WTC11 (cell line): ENCODE data around the gene UGT1A8. TPM values are rescaled to one million over a fixed set of nuclear protein-coding genes. Genes with fewer than 3 reads are reported as not detected.

Experiments used
- ATAC-seq: fragments of 200-7000 bp; cut with Tn5 transposase; 2 replicates; pipeline ENCODE4 v1.10.0; 2021; ENCODE audit warnings: mild to moderate bottlenecking, moderate library complexity
- CTCF ChIA-PET: fragments of 300-600 bp; sonication (Branson Sonifier 250); formaldehyde crosslinking; loops from one replicate; lab custom pipeline; 2021; ENCODE audit warnings: antibody characterized with exemption; lab: Charles Lee
- POLR2A ChIA-PET: fragments of 350-600 bp; sonication (Branson Sonifier 250); formaldehyde crosslinking; loops from one replicate; lab custom pipeline; 2021; ENCODE audit warnings: antibody characterized with exemption; lab: Charles Lee
- DNase-seq: peaks from one replicate; pipeline ENCODE4 v3.0.0; 2021; ENCODE audit warnings: low spot score
- H3K27ac Mint-ChIP-seq: 2 replicates; pipeline ENCODE4 v1.8.0; 2021; ENCODE audit warnings: mixed read lengths
- H3K27me3 Mint-ChIP-seq: 2 replicates; pipeline ENCODE4 v1.8.0; 2021; ENCODE audit warnings: low read depth, mild to moderate bottlenecking, moderate library complexity, mixed read lengths
- H3K36me3 Mint-ChIP-seq: 2 replicates; pipeline ENCODE4 v1.8.0; 2021; ENCODE audit warnings: mixed read lengths
- H3K4me1 Mint-ChIP-seq: 2 replicates; pipeline ENCODE4 v1.8.0; 2022; ENCODE audit warnings: mixed read lengths
- H3K4me3 Mint-ChIP-seq: 2 replicates; pipeline ENCODE4 v1.8.0; 2021; ENCODE audit warnings: mild to moderate bottlenecking, moderate library complexity, mixed read lengths
- H3K9me3 Mint-ChIP-seq: 2 replicates; pipeline ENCODE4 v1.8.0; 2021; ENCODE audit warnings: mixed read lengths
- ATF1 ChIP-seq: sonication (generic); formaldehyde crosslinking; IDR thresholded peaks from 2 replicates; pipeline ENCODE4 v1.8.1; 2023; ENCODE audit warnings: mild to moderate bottlenecking, moderate library complexity, missing genetic modification reagents
- FOXJ3 ChIP-seq: sonication (generic); formaldehyde crosslinking; IDR thresholded peaks from 2 replicates; pipeline ENCODE4 v1.9.0; 2021; ENCODE audit warnings: missing genetic modification reagents, mild to moderate bottlenecking, borderline replicate concordance
- GTF2I ChIP-seq: fragments of 250-450 bp; sonication (Bioruptor Pico); conservative IDR thresholded peaks from 2 replicates; pipeline ENCODE4 v1.4.0; 2021; ENCODE audit warnings: mild to moderate bottlenecking
- HMGA2 ChIP-seq: fragments of 250-450 bp; sonication (Bioruptor Pico); IDR thresholded peaks from 2 replicates; pipeline ENCODE4 v1.4.0; 2021; ENCODE audit warnings: mild to moderate bottlenecking, moderate library complexity
- JAZF1 ChIP-seq: fragments of 250-450 bp; sonication (Bioruptor Pico); IDR thresholded peaks from 2 replicates; pipeline ENCODE4 v1.9.0; 2021; ENCODE audit warnings: moderate library complexity, mild to moderate bottlenecking, inconsistent platforms
- KAT7 ChIP-seq: sonication (generic); formaldehyde crosslinking; IDR thresholded peaks from 2 replicates; pipeline ENCODE4 v1.8.1; 2023; ENCODE audit warnings: missing genetic modification reagents, mild to moderate bottlenecking, borderline replicate concordance
- SMAD3 ChIP-seq: sonication (generic); formaldehyde crosslinking; IDR thresholded peaks from 2 replicates; pipeline ENCODE4 v1.8.0; 2022; ENCODE audit warnings: missing genetic modification reagents, mild to moderate bottlenecking, borderline replicate concordance
- TEAD4 ChIP-seq: sonication (generic); formaldehyde crosslinking; IDR thresholded peaks from 2 replicates; pipeline ENCODE4 v1.8.0; 2022; ENCODE audit warnings: mild to moderate bottlenecking, missing genetic modification reagents
- ZNF317 ChIP-seq: sonication (generic); formaldehyde crosslinking; IDR thresholded peaks from 2 replicates; pipeline ENCODE4 v1.8.1; 2023; ENCODE audit warnings: low read depth, mild to moderate bottlenecking, moderate library complexity, missing genetic modification reagents, borderline replicate concordance
- ZNF416 ChIP-seq: fragments of 250-450 bp; sonication (Bioruptor Pico); IDR thresholded peaks from 2 replicates; pipeline ENCODE4 v1.9.0; 2021; ENCODE audit warnings: mild to moderate bottlenecking, inconsistent platforms
- ZNF671 ChIP-seq: fragments of 250-450 bp; sonication (Bioruptor Pico); IDR thresholded peaks from 2 replicates; pipeline ENCODE4 v1.8.0; 2021; ENCODE audit warnings: mild to moderate bottlenecking
- total RNA-seq: library from RNA; stranded (reverse); gene quantifications from 3 replicates; pipeline ENCODE4 v1.2.3, GENCODE V29; 2021
- TF ChIP-seq, protein P1 (sequence below): sonication (generic); formaldehyde crosslinking; IDR thresholded peaks from 2 replicates; pipeline ENCODE4 v1.8.0; 2023; ENCODE audit warnings: missing genetic modification reagents
- TF ChIP-seq, protein P2 (sequence below): fragments of 250-450 bp; sonication (Bioruptor Pico); conservative IDR thresholded peaks from 2 replicates; pipeline ENCODE4 v1.9.0; 2021; ENCODE audit warnings: mild to moderate bottlenecking
- TF ChIP-seq, protein P3 (sequence below): sonication (generic); formaldehyde crosslinking; IDR thresholded peaks from 2 replicates; pipeline ENCODE4 v1.8.0; 2022; ENCODE audit warnings: missing genetic modification reagents
- TF ChIP-seq, protein P4 (sequence below): fragments of 250-450 bp; sonication (Bioruptor Pico); IDR thresholded peaks from 2 replicates; pipeline ENCODE4 v2.1.2; 2022; ENCODE audit warnings: mild to moderate bottlenecking, moderate library complexity
- TF ChIP-seq, protein P5 (sequence below): sonication (generic); formaldehyde crosslinking; IDR thresholded peaks from 2 replicates; pipeline ENCODE4 v1.8.1; 2023; ENCODE audit warnings: mild to moderate bottlenecking, missing genetic modification reagents, moderate library complexity
- TF ChIP-seq, protein P6 (sequence below): fragments of 250-450 bp; sonication (Bioruptor Pico); IDR thresholded peaks from 2 replicates; pipeline ENCODE4 v1.8.0; 2021; ENCODE audit warnings: mild to moderate bottlenecking
- TF ChIP-seq, protein P7 (sequence below): sonication (generic); formaldehyde crosslinking; IDR thresholded peaks from 2 replicates; pipeline ENCODE4 v1.8.0; 2022; ENCODE audit warnings: mild to moderate bottlenecking, missing genetic modification reagents

The UGT1A8 gene
- total RNA-seq, 1 experiment from 2014 or later: 0.13 TPM

DNA sequence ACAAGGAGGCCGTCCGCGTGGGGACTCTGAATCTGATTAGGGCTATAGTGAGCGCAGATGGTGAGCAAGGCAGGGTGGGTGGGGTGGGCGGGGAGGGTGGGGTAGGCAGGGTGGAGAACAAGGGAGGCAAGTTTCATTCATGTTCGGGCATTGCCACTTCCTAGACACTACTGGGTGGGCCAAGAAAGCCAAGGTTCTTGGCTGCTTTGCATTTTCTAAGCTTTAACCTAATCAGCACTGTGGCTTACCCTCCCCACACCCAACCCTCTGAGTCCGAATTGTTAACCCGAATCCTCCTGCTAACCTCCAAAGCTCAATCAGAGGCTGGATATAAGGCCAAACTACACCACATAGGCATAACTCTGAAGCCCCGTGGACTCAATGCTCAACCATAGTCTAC, 178.8 kb downstream of the UGT1A8 start:
- Mint-ChIP-seq H3K36me3 (no peaks in the 10 kb centered on the region), H3K4me3 (no peak overlapping the region), H3K27me3 (no peaks in the 10 kb centered on the region; the same call in 1 of the 2 replicates), H3K4me1 (no peaks in the 10 kb centered on the region), H3K9me3 (peaks cover 6% of the 10 kb centered on the region), H3K27ac (no peak overlapping the region)
- ChIA-PET CTCF (interaction anchor here (1.2 kb wide), 1 partner anchor 353 kb away, joined by 4 read pairs; no protein-coding TSS in a partner anchor), POLR2A (no interaction called here)
- no peak for ATAC-seq
- no peak for DNase-seq
- TF ChIP-seq TEAD4 (CRISPR knock-in tag): no peak
- TF ChIP-seq ZNF671 (CRISPR knock-in tag): no peak
- TF ChIP-seq SMAD3 (CRISPR knock-in tag): no peak
- TF ChIP-seq, protein P1, sequence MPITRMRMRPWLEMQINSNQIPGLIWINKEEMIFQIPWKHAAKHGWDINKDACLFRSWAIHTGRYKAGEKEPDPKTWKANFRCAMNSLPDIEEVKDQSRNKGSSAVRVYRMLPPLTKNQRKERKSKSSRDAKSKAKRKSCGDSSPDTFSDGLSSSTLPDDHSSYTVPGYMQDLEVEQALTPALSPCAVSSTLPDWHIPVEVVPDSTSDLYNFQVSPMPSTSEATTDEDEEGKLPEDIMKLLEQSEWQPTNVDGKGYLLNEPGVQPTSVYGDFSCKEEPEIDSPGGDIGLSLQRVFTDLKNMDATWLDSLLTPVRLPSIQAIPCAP: no peak
- TF ChIP-seq, protein P2, sequence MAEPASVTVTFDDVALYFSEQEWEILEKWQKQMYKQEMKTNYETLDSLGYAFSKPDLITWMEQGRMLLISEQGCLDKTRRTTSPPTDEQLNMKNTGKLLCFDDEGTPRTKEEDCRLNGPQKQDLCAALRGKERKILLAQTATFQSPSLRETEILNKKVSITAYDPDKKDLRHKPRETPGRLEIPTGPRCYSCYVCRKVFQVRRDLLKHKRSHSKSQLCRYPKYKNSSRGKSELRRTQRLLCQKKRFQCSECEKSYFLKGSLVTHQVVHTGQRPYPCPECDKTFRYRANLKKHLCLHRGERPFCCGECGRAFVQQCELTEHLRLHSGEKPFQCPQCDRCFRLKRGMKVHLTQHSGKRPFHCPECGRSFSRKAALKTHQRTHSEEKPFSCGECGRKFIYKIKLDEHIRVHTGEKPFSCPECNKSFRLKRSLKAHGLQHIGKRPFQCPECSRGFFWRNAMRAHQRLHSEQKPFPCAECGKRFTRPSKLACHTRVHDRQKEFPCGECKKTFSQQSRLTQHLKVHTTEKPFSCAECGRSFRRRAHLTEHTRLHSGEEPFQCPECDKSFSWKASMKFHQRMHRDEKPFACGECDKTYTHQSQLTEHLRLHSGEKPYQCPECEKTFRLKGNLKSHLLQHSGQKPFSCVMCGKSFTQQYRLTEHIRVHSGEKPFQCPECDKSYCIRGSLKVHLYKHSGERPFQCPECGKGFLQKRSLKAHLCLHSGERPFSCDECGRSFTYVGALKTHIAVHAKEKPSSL (CRISPR knock-in tag): no peak
- TF ChIP-seq, protein P3, sequence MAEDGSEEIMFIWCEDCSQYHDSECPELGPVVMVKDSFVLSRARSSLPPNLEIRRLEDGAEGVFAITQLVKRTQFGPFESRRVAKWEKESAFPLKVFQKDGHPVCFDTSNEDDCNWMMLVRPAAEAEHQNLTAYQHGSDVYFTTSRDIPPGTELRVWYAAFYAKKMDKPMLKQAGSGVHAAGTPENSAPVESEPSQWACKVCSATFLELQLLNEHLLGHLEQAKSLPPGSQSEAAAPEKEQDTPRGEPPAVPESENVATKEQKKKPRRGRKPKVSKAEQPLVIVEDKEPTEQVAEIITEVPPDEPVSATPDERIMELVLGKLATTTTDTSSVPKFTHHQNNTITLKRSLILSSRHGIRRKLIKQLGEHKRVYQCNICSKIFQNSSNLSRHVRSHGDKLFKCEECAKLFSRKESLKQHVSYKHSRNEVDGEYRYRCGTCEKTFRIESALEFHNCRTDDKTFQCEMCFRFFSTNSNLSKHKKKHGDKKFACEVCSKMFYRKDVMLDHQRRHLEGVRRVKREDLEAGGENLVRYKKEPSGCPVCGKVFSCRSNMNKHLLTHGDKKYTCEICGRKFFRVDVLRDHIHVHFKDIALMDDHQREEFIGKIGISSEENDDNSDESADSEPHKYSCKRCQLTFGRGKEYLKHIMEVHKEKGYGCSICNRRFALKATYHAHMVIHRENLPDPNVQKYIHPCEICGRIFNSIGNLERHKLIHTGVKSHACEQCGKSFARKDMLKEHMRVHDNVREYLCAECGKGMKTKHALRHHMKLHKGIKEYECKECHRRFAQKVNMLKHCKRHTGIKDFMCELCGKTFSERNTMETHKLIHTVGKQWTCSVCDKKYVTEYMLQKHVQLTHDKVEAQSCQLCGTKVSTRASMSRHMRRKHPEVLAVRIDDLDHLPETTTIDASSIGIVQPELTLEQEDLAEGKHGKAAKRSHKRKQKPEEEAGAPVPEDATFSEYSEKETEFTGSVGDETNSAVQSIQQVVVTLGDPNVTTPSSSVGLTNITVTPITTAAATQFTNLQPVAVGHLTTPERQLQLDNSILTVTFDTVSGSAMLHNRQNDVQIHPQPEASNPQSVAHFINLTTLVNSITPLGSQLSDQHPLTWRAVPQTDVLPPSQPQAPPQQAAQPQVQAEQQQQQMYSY (CRISPR knock-in tag): no peak
- TF ChIP-seq, protein P4, sequence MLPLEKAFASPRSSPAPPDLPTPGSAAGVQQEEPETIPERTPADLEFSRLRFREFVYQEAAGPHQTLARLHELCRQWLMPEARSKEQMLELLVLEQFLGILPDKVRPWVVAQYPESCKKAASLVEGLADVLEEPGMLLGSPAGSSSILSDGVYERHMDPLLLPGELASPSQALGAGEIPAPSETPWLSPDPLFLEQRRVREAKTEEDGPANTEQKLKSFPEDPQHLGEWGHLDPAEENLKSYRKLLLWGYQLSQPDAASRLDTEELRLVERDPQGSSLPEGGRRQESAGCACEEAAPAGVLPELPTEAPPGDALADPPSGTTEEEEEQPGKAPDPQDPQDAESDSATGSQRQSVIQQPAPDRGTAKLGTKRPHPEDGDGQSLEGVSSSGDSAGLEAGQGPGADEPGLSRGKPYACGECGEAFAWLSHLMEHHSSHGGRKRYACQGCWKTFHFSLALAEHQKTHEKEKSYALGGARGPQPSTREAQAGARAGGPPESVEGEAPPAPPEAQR (CRISPR knock-in tag): no peak
- TF ChIP-seq HMGA2 (CRISPR knock-in tag): no peak
- TF ChIP-seq, protein P5, sequence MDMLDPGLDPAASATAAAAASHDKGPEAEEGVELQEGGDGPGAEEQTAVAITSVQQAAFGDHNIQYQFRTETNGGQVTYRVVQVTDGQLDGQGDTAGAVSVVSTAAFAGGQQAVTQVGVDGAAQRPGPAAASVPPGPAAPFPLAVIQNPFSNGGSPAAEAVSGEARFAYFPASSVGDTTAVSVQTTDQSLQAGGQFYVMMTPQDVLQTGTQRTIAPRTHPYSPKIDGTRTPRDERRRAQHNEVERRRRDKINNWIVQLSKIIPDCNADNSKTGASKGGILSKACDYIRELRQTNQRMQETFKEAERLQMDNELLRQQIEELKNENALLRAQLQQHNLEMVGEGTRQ (CRISPR knock-in tag): no peak
- TF ChIP-seq ZNF416 (CRISPR knock-in tag): no peak
- TF ChIP-seq, protein P6, sequence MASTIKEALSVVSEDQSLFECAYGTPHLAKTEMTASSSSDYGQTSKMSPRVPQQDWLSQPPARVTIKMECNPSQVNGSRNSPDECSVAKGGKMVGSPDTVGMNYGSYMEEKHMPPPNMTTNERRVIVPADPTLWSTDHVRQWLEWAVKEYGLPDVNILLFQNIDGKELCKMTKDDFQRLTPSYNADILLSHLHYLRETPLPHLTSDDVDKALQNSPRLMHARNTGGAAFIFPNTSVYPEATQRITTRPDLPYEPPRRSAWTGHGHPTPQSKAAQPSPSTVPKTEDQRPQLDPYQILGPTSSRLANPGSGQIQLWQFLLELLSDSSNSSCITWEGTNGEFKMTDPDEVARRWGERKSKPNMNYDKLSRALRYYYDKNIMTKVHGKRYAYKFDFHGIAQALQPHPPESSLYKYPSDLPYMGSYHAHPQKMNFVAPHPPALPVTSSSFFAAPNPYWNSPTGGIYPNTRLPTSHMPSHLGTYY (CRISPR knock-in tag): no peak
- no peak for TF ChIP-seq ATF1 (CRISPR knock-in tag)
- no peak for TF ChIP-seq GTF2I (CRISPR knock-in tag)

DNA sequence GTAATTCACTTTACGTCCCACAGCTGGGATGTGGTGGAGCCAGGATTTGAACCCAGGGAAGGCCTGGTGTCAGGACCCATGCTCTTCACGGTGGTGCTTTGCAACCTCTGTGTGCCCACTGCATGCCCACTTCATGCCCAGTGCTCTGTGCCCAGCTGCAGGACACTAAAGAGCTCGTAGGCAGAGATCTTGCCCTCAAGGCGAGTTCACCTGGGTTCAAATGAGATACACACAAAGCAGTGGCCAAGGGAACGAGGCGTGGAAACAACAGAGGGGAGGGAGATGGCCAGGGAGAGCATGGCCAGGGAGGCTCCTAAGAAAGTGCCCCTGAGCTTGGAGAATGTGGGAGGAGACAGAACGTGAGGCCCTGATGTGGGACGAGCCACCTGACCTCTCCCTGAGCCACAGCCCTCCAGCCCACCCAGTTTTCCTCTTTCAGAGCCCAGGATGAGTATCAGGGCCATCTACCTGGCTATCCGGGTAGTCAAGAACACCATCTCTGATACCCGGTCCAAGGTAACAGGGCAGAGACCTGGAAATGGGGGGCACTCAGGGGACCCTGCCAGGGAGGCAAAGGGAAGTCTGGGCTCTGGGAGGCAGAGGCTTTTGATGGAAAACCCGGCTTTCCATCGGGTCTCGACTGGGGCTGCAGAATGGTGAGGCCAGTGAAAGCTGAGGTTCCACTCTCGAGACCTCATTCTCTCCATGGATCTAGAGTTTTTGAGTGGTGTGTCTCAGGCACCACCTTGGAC, 181.1 kb downstream of the UGT1A8 start:
- Mint-ChIP-seq H3K9me3 (peaks cover 6% of the 10 kb centered on the region), H3K36me3 (no peaks in the 10 kb centered on the region), H3K4me3 (no peak overlapping the region), H3K27me3 (no peaks in the 10 kb centered on the region; the same call in 1 of the 2 replicates), H3K27ac (no peak overlapping the region), H3K4me1 (no peaks in the 10 kb centered on the region)
- ChIA-PET POLR2A (no interaction called here), CTCF (no interaction called here)
- DNase-seq (no peak), ATAC-seq (no peak)
- TF ChIP-seq, protein P5 (CRISPR knock-in tag): no peak
- TF ChIP-seq TEAD4 (CRISPR knock-in tag) (no peak), ZNF317 (no peak), ZNF416 (CRISPR knock-in tag) (no peak), KAT7 (CRISPR knock-in tag) (no peak), JAZF1 (CRISPR knock-in tag) (no peak), FOXJ3 (CRISPR knock-in tag) (no peak)
- TF ChIP-seq, protein P6 (CRISPR knock-in tag): no peak
- TF ChIP-seq, protein P7, sequence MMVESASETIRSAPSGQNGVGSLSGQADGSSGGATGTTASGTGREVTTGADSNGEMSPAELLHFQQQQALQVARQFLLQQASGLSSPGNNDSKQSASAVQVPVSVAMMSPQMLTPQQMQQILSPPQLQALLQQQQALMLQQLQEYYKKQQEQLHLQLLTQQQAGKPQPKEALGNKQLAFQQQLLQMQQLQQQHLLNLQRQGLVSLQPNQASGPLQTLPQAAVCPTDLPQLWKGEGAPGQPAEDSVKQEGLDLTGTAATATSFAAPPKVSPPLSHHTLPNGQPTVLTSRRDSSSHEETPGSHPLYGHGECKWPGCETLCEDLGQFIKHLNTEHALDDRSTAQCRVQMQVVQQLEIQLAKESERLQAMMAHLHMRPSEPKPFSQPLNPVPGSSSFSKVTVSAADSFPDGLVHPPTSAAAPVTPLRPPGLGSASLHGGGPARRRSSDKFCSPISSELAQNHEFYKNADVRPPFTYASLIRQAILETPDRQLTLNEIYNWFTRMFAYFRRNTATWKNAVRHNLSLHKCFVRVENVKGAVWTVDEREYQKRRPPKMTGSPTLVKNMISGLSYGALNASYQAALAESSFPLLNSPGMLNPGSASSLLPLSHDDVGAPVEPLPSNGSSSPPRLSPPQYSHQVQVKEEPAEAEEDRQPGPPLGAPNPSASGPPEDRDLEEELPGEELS: no peak
